WTC11 (cell line): ENCODE results near the gene SUPT3H. TPM values are rescaled to one million over a fixed set of nuclear protein-coding genes. Genes with fewer than 3 reads are reported as not detected.

Experiments
- ATAC-seq: fragments of 200-7000 bp; cut with Tn5 transposase; 2 replicates; pipeline ENCODE4 v1.10.0; 2021; ENCODE audit warnings: mild to moderate bottlenecking, moderate library complexity
- CTCF ChIA-PET: fragments of 300-600 bp; sonication (Branson Sonifier 250); formaldehyde crosslinking; loops from one replicate; lab custom pipeline; 2021; ENCODE audit warnings: antibody characterized with exemption; lab: Charles Lee
- POLR2A ChIA-PET: fragments of 350-600 bp; sonication (Branson Sonifier 250); formaldehyde crosslinking; loops from one replicate; lab custom pipeline; 2021; ENCODE audit warnings: antibody characterized with exemption; lab: Charles Lee
- DNase-seq: peaks from one replicate; pipeline ENCODE4 v3.0.0; 2021; ENCODE audit warnings: low spot score
- H3K27ac Mint-ChIP-seq: 2 replicates; pipeline ENCODE4 v1.8.0; 2021; ENCODE audit warnings: mixed read lengths
- H3K27me3 Mint-ChIP-seq: 2 replicates; pipeline ENCODE4 v1.8.0; 2021; ENCODE audit warnings: low read depth, mild to moderate bottlenecking, moderate library complexity, mixed read lengths
- H3K36me3 Mint-ChIP-seq: 2 replicates; pipeline ENCODE4 v1.8.0; 2021; ENCODE audit warnings: mixed read lengths
- H3K4me1 Mint-ChIP-seq: 2 replicates; pipeline ENCODE4 v1.8.0; 2022; ENCODE audit warnings: mixed read lengths
- H3K4me3 Mint-ChIP-seq: 2 replicates; pipeline ENCODE4 v1.8.0; 2021; ENCODE audit warnings: mild to moderate bottlenecking, moderate library complexity, mixed read lengths
- H3K9me3 Mint-ChIP-seq: 2 replicates; pipeline ENCODE4 v1.8.0; 2021; ENCODE audit warnings: mixed read lengths
- ELF4 ChIP-seq: sonication (generic); formaldehyde crosslinking; IDR thresholded peaks from 2 replicates; pipeline ENCODE4 v1.8.1; 2022; ENCODE audit warnings: low read depth, mild to moderate bottlenecking, moderate library complexity, missing genetic modification reagents
- ZBTB21 ChIP-seq: sonication (generic); formaldehyde crosslinking; IDR thresholded peaks from 2 replicates; pipeline ENCODE4 v1.8.1; 2023; ENCODE audit warnings: mild to moderate bottlenecking, missing genetic modification reagents, borderline replicate concordance
- ZNF416 ChIP-seq: fragments of 250-450 bp; sonication (Bioruptor Pico); IDR thresholded peaks from 2 replicates; pipeline ENCODE4 v1.9.0; 2021; ENCODE audit warnings: mild to moderate bottlenecking, inconsistent platforms
- ZNF671 ChIP-seq: fragments of 250-450 bp; sonication (Bioruptor Pico); IDR thresholded peaks from 2 replicates; pipeline ENCODE4 v1.8.0; 2021; ENCODE audit warnings: mild to moderate bottlenecking
- total RNA-seq: library from RNA; stranded (reverse); gene quantifications from 3 replicates; pipeline ENCODE4 v1.2.3, GENCODE V29; 2021
- TF ChIP-seq, protein P1 (sequence below): fragments of 250-450 bp; sonication (Bioruptor Pico); IDR thresholded peaks from 2 replicates; pipeline ENCODE4 v1.8.0; 2021; ENCODE audit warnings: mild to moderate bottlenecking
- TF ChIP-seq, protein P2 (sequence below): sonication (generic); formaldehyde crosslinking; IDR thresholded peaks from 2 replicates; pipeline ENCODE4 v1.8.1; 2023; ENCODE audit warnings: mild to moderate bottlenecking, missing genetic modification reagents
- TF ChIP-seq, protein P3 (sequence below): sonication (generic); formaldehyde crosslinking; IDR thresholded peaks from 2 replicates; pipeline ENCODE4 v1.8.1; 2023; ENCODE audit warnings: mild to moderate bottlenecking, moderate library complexity, missing genetic modification reagents
- TF ChIP-seq, protein P4 (sequence below): sonication (generic); formaldehyde crosslinking; IDR thresholded peaks from 2 replicates; pipeline ENCODE4 v1.8.1; 2022; ENCODE audit warnings: mild to moderate bottlenecking, missing genetic modification reagents, moderate library complexity, borderline replicate concordance
- TF ChIP-seq, protein P5 (sequence below): sonication (generic); formaldehyde crosslinking; IDR thresholded peaks from 2 replicates; pipeline ENCODE4 v1.8.0; 2022; ENCODE audit warnings: mild to moderate bottlenecking, missing genetic modification reagents
- TF ChIP-seq, protein P6 (sequence below): sonication (generic); formaldehyde crosslinking; IDR thresholded peaks from 2 replicates; pipeline ENCODE4 v1.8.0; 2023; ENCODE audit warnings: missing genetic modification reagents
- TF ChIP-seq, protein P7 (sequence below): fragments of 200-600 bp; IDR thresholded peaks from 2 replicates; pipeline ENCODE4 v1.8.0; 2022; ENCODE audit warnings: antibody characterized with exemption
- TF ChIP-seq, protein P8 (sequence below): sonication (generic); formaldehyde crosslinking; conservative IDR thresholded peaks from 2 replicates; pipeline ENCODE4 v1.8.1; 2022; ENCODE audit warnings: mild to moderate bottlenecking, missing genetic modification reagents
- TF ChIP-seq, protein P9 (sequence below): sonication (generic); formaldehyde crosslinking; IDR thresholded peaks from 2 replicates; pipeline ENCODE4 v1.8.1; 2022; ENCODE audit warnings: mild to moderate bottlenecking, moderate library complexity, missing genetic modification reagents

The SUPT3H gene
- total RNA-seq, 1 experiment from 2014 or later = 15.3 TPM

DNA sequence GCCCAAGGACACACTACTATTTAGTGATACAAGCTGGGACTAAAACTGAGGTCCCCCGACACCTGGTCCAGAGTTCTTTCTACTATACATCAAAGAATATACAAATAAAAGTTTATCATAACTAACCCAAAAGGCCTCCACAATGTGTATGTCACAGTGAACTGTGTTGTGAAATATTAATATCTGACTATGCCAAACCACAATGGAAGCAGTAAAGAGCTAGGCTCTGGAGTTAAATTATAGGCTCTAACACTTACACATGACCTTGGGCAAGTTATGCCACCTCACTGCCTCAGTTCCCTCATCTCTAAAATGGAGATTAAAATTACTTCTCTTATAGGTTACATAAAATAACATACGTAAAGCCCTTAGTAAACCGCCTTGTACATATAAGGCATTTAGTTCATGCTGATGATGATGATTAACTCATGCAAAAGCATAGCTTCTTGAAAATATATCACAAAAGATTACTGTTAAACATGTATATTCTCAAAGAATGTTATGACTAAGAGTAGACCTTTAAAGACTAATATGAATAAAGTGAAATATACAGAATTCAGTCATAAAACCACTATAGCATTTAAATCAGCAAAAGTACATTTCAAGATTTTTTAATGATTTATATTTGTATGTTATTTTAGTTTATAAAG, 5.7 kb downstream of the SUPT3H start (continued):
- TF ChIP-seq, protein P1, sequence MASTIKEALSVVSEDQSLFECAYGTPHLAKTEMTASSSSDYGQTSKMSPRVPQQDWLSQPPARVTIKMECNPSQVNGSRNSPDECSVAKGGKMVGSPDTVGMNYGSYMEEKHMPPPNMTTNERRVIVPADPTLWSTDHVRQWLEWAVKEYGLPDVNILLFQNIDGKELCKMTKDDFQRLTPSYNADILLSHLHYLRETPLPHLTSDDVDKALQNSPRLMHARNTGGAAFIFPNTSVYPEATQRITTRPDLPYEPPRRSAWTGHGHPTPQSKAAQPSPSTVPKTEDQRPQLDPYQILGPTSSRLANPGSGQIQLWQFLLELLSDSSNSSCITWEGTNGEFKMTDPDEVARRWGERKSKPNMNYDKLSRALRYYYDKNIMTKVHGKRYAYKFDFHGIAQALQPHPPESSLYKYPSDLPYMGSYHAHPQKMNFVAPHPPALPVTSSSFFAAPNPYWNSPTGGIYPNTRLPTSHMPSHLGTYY = no peak
- TF ChIP-seq, protein P2, sequence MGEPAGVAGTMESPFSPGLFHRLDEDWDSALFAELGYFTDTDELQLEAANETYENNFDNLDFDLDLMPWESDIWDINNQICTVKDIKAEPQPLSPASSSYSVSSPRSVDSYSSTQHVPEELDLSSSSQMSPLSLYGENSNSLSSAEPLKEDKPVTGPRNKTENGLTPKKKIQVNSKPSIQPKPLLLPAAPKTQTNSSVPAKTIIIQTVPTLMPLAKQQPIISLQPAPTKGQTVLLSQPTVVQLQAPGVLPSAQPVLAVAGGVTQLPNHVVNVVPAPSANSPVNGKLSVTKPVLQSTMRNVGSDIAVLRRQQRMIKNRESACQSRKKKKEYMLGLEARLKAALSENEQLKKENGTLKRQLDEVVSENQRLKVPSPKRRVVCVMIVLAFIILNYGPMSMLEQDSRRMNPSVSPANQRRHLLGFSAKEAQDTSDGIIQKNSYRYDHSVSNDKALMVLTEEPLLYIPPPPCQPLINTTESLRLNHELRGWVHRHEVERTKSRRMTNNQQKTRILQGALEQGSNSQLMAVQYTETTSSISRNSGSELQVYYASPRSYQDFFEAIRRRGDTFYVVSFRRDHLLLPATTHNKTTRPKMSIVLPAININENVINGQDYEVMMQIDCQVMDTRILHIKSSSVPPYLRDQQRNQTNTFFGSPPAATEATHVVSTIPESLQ (CRISPR knock-in tag) = no peak
- TF ChIP-seq, protein P3, sequence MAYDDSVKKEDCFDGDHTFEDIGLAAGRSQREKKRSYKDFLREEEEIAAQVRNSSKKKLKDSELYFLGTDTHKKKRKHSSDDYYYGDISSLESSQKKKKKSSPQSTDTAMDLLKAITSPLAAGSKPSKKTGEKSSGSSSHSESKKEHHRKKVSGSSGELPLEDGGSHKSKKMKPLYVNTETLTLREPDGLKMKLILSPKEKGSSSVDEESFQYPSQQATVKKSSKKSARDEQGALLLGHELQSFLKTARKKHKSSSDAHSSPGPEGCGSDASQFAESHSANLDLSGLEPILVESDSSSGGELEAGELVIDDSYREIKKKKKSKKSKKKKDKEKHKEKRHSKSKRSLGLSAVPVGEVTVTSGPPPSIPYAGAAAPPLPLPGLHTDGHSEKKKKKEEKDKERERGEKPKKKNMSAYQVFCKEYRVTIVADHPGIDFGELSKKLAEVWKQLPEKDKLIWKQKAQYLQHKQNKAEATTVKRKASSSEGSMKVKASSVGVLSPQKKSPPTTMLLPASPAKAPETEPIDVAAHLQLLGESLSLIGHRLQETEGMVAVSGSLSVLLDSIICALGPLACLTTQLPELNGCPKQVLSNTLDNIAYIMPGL (CRISPR knock-in tag) = no peak
- TF ChIP-seq, protein P4, sequence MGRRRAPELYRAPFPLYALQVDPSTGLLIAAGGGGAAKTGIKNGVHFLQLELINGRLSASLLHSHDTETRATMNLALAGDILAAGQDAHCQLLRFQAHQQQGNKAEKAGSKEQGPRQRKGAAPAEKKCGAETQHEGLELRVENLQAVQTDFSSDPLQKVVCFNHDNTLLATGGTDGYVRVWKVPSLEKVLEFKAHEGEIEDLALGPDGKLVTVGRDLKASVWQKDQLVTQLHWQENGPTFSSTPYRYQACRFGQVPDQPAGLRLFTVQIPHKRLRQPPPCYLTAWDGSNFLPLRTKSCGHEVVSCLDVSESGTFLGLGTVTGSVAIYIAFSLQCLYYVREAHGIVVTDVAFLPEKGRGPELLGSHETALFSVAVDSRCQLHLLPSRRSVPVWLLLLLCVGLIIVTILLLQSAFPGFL = no peak
- TF ChIP-seq ZBTB21 (no peak), ZNF416 (CRISPR knock-in tag) (no peak), ELF4 (no peak), ZNF671 (no peak)
- TF ChIP-seq, protein P5, sequence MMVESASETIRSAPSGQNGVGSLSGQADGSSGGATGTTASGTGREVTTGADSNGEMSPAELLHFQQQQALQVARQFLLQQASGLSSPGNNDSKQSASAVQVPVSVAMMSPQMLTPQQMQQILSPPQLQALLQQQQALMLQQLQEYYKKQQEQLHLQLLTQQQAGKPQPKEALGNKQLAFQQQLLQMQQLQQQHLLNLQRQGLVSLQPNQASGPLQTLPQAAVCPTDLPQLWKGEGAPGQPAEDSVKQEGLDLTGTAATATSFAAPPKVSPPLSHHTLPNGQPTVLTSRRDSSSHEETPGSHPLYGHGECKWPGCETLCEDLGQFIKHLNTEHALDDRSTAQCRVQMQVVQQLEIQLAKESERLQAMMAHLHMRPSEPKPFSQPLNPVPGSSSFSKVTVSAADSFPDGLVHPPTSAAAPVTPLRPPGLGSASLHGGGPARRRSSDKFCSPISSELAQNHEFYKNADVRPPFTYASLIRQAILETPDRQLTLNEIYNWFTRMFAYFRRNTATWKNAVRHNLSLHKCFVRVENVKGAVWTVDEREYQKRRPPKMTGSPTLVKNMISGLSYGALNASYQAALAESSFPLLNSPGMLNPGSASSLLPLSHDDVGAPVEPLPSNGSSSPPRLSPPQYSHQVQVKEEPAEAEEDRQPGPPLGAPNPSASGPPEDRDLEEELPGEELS = no peak
- TF ChIP-seq, protein P6, sequence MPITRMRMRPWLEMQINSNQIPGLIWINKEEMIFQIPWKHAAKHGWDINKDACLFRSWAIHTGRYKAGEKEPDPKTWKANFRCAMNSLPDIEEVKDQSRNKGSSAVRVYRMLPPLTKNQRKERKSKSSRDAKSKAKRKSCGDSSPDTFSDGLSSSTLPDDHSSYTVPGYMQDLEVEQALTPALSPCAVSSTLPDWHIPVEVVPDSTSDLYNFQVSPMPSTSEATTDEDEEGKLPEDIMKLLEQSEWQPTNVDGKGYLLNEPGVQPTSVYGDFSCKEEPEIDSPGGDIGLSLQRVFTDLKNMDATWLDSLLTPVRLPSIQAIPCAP (CRISPR knock-in tag) = no peak
- TF ChIP-seq, protein P7, sequence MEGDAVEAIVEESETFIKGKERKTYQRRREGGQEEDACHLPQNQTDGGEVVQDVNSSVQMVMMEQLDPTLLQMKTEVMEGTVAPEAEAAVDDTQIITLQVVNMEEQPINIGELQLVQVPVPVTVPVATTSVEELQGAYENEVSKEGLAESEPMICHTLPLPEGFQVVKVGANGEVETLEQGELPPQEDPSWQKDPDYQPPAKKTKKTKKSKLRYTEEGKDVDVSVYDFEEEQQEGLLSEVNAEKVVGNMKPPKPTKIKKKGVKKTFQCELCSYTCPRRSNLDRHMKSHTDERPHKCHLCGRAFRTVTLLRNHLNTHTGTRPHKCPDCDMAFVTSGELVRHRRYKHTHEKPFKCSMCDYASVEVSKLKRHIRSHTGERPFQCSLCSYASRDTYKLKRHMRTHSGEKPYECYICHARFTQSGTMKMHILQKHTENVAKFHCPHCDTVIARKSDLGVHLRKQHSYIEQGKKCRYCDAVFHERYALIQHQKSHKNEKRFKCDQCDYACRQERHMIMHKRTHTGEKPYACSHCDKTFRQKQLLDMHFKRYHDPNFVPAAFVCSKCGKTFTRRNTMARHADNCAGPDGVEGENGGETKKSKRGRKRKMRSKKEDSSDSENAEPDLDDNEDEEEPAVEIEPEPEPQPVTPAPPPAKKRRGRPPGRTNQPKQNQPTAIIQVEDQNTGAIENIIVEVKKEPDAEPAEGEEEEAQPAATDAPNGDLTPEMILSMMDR = no peak
- TF ChIP-seq, protein P8, sequence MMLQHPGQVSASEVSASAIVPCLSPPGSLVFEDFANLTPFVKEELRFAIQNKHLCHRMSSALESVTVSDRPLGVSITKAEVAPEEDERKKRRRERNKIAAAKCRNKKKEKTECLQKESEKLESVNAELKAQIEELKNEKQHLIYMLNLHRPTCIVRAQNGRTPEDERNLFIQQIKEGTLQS (CRISPR knock-in tag) = no peak
- TF ChIP-seq, all 79 proteins: peak for 0

DNA sequence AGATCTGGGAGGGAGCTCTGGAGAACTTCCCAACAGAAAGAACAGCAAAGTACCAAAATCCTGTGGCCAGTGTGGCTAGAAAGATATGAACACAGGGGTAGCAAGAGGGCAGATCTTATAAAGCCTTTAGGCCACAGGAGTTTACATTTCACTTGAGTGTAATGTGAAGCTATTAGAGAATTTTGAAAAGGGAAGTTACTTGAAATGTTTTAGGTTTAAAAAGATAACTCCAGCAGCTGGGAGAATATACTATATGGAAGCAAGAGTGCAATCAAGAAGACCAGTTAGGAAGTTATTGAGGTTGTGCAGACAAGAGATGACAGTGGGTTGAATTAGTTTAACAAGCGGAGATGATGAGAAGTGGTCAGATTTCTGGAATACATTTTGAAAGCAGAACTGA, 7.9 kb downstream of the SUPT3H start:
- ATAC-seq (no peak), DNase-seq (no peak)
- H3K4me1 Mint-ChIP-seq = peaks cover 18% of the 10 kb centered on the region
- H3K36me3 Mint-ChIP-seq = no peaks in the 10 kb centered on the region
- H3K9me3 Mint-ChIP-seq = no peaks in the 10 kb centered on the region
- no peak overlapping the region for H3K27ac Mint-ChIP-seq
- H3K4me3 Mint-ChIP-seq = no peak overlapping the region
- H3K27me3 Mint-ChIP-seq = no peaks in the 10 kb centered on the region
- TF ChIP-seq, protein P9, sequence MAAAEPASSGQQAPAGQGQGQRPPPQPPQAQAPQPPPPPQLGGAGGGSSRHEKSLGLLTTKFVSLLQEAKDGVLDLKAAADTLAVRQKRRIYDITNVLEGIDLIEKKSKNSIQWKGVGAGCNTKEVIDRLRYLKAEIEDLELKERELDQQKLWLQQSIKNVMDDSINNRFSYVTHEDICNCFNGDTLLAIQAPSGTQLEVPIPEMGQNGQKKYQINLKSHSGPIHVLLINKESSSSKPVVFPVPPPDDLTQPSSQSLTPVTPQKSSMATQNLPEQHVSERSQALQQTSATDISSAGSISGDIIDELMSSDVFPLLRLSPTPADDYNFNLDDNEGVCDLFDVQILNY (CRISPR knock-in tag) = no peak
- POLR2A ChIA-PET = no interaction called here
- CTCF ChIA-PET = no interaction called here
